Ovary (tissue), 3 donors: ENCODE results near the gene SIPA1L2.

ENCODE experiments used
- EP300 ChIP-seq: sonication (generic); formaldehyde crosslinking; IDR thresholded peaks from one replicate; pipeline ENCODE4 v1.6.1; 2017; ENCODE audit warnings: antibody characterized with exemption
- TF ChIP-seq, protein P1 (sequence below), 3 donors: fragments of 450-650 bp in 2 of 3; fragments of 200-600 bp in 1 of 3; IDR thresholded peaks; one replicate each; pipeline versions ENCODE4 v1.5.1 to v1.8.0; 2016 to 2022; ENCODE audit warnings: antibody characterized with exemption in 3 of 3, mild to moderate bottlenecking in 1 of 3
- donor health status: DM: no; HTN: no; CAD: no.

DNA sequence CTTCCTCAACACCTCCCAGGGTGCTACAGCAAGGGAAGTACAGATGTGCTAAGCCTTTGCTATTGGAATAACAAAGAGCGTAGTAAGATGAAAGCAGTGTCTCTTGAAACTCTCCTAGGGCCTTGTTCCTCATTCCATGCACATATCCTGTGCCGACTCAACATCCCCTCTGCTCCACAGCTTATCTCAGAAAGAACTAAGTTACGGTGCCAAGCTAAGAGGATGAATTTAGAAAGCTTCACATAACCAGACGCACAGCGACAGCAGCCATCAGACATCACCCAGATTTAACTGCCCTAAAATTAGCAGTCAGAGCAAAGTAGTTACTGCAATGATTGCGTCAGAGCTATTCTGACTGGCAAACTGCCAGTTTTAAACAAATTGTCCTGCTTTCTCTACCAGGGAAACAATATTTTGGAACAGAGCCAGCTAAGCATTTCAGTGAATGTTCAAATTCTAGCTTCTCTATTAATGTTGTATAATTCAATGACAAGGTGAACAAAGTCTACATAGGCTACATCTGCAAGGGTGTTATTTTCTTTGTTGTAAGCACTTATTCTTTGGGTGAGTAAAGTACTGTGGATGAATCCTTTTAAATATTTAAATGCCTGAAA, 9.5 kb downstream of the SIPA1L2 start:
- TF ChIP-seq EP300: no peak
- TF ChIP-seq, protein P1, sequence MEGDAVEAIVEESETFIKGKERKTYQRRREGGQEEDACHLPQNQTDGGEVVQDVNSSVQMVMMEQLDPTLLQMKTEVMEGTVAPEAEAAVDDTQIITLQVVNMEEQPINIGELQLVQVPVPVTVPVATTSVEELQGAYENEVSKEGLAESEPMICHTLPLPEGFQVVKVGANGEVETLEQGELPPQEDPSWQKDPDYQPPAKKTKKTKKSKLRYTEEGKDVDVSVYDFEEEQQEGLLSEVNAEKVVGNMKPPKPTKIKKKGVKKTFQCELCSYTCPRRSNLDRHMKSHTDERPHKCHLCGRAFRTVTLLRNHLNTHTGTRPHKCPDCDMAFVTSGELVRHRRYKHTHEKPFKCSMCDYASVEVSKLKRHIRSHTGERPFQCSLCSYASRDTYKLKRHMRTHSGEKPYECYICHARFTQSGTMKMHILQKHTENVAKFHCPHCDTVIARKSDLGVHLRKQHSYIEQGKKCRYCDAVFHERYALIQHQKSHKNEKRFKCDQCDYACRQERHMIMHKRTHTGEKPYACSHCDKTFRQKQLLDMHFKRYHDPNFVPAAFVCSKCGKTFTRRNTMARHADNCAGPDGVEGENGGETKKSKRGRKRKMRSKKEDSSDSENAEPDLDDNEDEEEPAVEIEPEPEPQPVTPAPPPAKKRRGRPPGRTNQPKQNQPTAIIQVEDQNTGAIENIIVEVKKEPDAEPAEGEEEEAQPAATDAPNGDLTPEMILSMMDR (IDR thresholded peaks at IDR 0.05): no peak
